NCI-H1417 treated with DMSO at 0.1 percent for 48 hours (cell line): ENCODE data around the gene AHSA1.
"Not testable (repeated sequence)": the region's sequence is repeated elsewhere in the genome, so short reads cannot be mapped to it uniquely, and the experiment has no call there.

Experiments
- DNase-seq: peaks from one replicate; lab custom pipeline; 2025; lab: John Stamatoyannopoulos, UW

AHSA1 gene

GRCh38 chr14:77457522-77458248 is at the start of gene AHSA1, which contains the start of gene VIPAS39:
AHSA1 (plus strand) TSS chr14:77458093; CDS start chr14:77458190, 97 bp downstream.
VIPAS39 (minus strand) TSS chr14:77457601; CDS start chr14:77454102, 3,499 bp downstream.
- peak; percentile 99 for DNase-seq

DNA sequence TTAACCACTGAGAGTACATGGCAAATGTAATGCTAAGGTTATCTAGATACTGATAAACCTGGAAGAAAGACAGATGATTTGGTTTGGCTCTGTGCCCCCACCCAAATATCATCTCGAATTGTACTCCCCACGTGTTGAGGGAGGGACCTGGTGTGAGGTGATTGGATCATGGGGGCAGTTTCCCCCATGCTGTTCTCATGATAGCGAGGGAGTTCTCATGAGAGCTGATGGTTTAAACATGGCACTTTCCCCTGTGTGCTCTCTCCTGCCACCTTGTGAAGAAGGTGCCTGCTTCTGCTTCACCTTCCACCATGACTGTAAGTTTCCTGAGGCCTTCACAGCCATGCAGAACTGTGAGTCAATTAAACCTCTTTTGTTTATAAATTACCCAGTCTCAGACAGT is 48.8 kb upstream of the AHSA1 start:
- no peak for DNase-seq

GRCh38 chr14:77415403-77416030 is 42.4 kb upstream of the AHSA1 start:
- not testable (repeated sequence) for DNase-seq

- DNase-seq, result not testable (repeated sequence)
Observed at GRCh38 chr14:77416098-77416497, 41.8 kb upstream of the AHSA1 start.

DNA sequence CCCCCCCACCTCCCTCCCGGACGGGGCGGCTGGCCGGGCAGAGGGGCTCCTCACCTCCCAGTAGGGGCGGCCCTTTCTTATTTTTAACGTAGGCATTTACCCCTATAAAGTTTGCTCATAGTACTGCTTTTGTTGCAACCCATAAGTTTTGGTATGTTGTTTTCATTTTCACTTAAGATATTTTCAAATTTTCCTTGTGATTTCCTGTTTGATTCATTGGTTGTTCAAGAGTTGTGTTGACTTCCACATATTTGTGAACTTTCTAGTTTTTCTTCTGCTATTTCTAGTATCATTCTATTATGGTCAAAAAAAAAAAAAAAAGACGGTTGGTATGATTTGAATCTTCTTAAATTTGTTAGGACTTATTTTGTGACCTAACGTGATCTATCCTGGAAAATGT is 41.1 kb upstream of the AHSA1 start:
- no peak for DNase-seq

GRCh38 chr14:77421201-77421600 is 36.7 kb upstream of the AHSA1 start:
- DNase-seq, result no peak

- DNase-seq, result no peak
Observed at GRCh38 chr14:77423423-77423822, 34.5 kb upstream of the AHSA1 start, which contains the start of gene NOXRED1. NOXRED1 (minus strand) TSS chr14:77423523; CDS start chr14:77422889, 634 bp downstream.

- DNase-seq, result no peak
Observed at GRCh38 chr14:77424862-77425261, 33.0 kb upstream of the AHSA1 start.

- DNase-seq, result no peak
Observed at GRCh38 chr14:77426396-77426795, 31.5 kb upstream of the AHSA1 start.

DNA sequence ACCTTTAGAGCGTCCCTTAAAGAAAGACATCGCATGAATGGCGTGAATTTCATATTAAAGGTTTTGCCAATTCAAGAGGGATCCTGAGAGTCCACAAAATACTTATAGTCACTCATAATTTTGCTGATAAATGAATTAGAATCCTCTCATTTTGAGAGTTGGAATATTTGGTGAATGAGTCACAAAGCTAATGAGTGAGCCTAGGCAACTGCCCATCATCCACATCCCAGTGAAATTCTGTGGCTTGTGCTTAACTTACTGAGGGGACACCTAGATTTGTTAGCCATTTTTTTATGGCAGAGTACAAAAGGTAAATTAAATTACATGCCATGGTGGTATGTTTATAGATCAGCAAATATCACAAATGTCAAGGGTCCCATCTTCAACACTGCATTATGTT is 21.9 kb upstream of the AHSA1 start:
- no peak for DNase-seq

DNA sequence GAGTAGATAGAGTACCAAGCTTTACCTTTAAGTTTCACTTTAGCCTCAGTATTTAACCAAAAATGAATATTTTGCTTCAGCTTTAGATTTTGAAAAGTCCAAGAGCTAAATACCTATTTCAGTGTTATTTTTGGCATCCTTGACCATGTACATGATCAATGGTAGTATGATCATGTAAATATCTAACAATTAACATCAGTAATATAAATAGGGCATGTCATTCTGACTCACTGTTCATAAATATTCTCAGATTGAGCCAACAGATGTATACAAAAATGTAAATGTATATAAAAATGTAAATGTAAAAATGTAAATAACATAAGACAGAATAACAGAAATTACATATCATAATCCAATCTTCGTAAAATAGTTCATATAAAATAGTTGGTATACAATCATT is 19.3 kb upstream of the AHSA1 start:
- DNase-seq, result no peak

DNA sequence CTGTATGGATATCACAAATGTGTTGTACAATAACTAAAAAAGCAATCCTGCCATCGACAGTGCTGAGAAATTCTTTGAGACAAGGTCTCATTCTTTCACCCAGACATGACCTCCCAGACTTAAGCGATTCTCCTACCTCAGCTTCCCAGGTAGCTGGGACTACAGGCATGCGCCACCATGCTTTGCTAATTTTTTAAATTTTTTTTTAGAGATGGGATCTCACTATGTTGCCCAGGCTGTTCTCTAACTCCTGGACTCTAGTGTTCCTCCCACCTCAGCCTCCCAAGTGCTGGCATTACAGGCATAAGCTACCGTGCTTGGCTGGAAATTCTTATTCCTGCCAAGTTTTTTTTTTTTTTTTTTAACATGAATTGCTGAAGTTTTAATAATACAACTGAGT is 18.0 kb upstream of the AHSA1 start:
- no peak for DNase-seq

- DNase-seq, result no peak
Observed at GRCh38 chr14:77442196-77442595, 15.7 kb upstream of the AHSA1 start.

GRCh38 chr14:77455966-77456640 is 1.8 kb upstream of the AHSA1 start:
- DNase-seq, result no peak

- DNase-seq, result no peak
Observed at GRCh38 chr14:77457115-77457521, 775 bp upstream of the AHSA1 start.

DNA sequence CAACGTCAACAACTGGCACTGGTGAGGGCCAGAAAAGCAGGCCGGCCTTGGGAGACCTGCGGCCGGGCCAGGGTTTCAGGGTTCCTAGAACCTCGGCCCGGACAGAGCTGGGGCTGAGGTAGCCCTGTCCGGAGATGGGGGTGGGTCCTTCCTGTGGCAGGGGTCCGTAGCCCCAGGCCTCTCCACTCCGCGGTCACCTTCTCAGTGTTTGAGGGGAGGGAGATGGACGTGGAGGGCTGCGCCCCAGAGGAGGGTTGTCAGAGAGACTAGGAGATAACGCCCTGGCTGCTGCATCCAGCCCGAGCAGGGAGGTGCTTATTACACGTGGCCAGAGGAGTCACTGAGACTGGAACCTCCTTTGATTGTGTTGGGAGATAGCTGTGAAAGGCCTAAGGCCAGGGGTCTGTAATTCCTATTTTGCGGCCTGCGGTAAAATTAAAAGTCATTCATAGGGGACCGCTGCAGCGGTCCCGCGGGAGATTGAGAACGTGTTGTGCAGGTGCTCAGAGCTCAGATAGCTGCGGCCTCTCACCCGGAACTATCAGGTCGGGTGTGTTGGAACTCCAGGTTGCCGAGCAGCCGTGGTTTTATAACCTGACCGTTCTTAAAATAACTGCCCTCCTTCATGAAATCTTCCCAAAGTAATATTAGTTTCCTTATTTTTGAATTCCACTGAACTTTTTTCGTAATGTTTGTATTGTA is 507 bp downstream of the AHSA1 start:
- DNase-seq, result no peak

GRCh38 chr14:77459072-77459723 is 1.3 kb downstream of the AHSA1 start:
- no peak for DNase-seq

DNA sequence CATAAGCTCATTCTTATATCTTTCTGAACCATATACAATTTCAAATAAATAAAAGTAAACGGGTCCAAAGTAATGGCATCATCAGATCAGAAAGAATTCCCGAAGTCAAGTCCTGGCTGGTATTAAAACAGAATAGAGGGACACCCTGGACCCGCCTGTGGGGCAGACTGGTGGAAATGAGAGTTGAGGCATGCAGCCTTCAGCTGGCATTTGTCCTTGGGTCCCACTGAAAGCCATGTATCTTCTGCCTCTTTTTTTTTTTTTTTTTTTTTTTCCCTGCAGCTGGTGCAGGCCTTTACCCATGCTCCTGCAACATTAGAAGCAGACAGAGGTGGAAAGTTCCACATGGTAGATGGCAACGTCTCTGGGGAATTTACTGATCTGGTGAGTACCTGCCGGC is 9.9 kb downstream of the AHSA1 start:
- DNase-seq, result no peak

- no peak for DNase-seq
Observed at GRCh38 chr14:77469067-77469505, 11.2 kb downstream of the AHSA1 start.

DNA sequence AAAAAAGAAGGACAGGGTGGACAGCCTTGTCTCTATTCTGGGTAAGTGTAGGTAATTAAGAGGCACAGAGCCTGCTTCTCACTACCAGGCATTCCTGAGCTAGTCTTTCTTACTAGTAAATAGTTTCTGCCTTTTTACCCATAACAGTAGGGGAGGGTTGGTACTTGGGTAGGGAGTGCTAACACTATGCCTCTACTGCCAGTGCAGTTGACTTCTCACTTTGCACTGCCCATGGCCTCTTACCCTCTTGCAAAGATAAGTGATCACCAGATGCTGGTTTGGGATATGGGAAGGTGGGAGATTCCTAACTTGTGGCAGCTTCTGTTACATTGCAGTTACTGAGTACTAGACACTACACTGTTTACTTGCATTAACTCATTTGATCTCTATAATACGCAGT is 11.6 kb downstream of the AHSA1 start:
- no peak for DNase-seq

DNA sequence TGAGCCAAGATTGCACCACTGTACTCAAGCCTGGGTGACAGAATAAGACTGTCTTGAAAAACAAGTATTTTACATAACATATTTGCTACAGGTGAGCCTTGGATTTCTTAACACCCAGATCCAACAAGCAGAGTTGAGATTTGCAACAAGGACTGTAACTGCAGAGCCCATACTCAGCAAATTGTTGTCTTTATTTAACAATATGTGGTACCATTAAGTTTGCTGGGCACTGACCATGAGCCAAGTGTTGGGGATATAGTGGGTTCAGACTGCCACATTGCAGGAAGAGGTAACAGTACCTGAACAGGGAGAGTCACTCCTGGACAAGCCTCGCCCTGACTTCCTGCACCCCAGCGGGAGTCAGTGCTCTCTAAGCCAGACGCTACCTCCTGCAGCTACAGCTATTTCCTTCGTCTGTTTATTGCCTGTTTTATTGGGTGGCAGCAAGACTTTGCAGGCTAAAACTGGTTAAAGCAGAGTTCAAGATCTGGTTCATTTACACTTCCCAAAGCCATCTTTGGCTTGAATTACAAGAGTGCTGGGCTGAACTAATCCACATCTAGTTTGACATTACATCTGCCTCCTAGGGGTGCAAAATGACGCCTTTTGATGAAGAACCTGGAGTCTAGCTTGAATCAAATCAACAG is 12.5 kb downstream of the AHSA1 start:
- DNase-seq, result no peak
